ENCODE measurements around the gene LDB2.
"Not testable (repeated sequence)": the region's sequence is repeated elsewhere in the genome, so short reads cannot be mapped to it uniquely, and the experiment has no call there.

Gene LDB2

GRCh38 chr4:16897991-16898827 is at the start of gene LDB2:
Gene LDB2 (minus strand): TSS chr4:16898645.
- DNase-seq (ENCODE audit: low read depth): peak; percentile 50
- H3K4me3 ChIP-seq (ENCODE audit: low read length): peak within 1 kb of the TSS; percentile 54
- TF ChIP-seq, protein P1, sequence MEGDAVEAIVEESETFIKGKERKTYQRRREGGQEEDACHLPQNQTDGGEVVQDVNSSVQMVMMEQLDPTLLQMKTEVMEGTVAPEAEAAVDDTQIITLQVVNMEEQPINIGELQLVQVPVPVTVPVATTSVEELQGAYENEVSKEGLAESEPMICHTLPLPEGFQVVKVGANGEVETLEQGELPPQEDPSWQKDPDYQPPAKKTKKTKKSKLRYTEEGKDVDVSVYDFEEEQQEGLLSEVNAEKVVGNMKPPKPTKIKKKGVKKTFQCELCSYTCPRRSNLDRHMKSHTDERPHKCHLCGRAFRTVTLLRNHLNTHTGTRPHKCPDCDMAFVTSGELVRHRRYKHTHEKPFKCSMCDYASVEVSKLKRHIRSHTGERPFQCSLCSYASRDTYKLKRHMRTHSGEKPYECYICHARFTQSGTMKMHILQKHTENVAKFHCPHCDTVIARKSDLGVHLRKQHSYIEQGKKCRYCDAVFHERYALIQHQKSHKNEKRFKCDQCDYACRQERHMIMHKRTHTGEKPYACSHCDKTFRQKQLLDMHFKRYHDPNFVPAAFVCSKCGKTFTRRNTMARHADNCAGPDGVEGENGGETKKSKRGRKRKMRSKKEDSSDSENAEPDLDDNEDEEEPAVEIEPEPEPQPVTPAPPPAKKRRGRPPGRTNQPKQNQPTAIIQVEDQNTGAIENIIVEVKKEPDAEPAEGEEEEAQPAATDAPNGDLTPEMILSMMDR (conservative IDR thresholded peaks at IDR 0.05; ENCODE audit: low read depth, low read length): no peak

GRCh38 chr4:16942491-16942890 is 44.0 kb upstream of the LDB2 start:
- TF ChIP-seq, protein P1 (conservative IDR thresholded peaks at IDR 0.05; ENCODE audit: low read depth, low read length): no peak
- no peak for DNase-seq (ENCODE audit: low read depth)

DNA sequence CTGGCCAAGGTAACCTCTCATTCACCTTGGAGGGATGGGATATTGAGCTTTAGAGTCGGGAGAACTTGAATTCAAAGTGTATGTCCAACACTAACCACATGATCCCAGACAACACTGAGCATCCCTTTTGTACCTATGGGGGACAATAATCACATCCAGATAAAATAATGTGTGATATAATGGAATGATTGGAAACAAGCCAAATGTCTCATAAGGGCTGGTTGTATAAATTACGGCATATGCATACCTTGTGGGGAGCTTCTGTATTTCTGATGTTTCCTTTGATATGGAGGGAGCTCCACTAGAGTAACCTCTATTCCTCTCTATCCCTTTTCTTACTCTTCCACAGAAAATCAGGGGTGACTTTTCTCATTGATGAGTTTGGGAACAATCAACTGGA is 40.7 kb upstream of the LDB2 start:
- TF ChIP-seq, protein P1 (conservative IDR thresholded peaks at IDR 0.05; ENCODE audit: low read depth, low read length): no peak
- no peak for DNase-seq (ENCODE audit: low read depth)
- H3K4me3 ChIP-seq (ENCODE audit: low read length): no peak overlapping the region

More at GRCh38 chr4:16942491-16942890, 44.0 kb upstream of the LDB2 start:
- H3K4me3 ChIP-seq (ENCODE audit: low read length): no peak overlapping the region

DNA sequence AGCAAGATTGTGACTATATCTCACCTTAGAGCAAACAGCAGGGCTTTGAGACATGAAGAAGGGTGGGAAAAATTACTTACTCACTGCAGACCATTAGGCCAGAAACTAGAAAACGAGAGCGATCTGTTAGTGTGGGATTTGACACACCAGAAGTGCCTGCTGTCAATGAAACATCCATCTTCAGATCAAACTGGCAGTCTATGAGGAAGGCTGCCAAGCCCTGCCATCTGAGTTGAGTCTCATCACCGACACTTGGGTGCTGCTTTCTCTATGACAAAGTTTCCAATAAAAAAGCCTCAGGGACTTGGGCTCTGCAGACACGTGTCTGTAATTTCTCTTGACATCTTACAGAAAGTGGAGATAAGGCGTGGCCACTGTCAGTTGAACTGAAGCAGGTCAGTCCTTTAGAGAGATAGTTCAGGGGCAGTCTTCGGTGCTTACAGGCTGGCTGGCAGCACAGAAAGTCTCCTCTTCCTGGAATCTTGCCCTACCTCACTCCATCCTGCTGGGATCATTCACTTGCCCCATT is 40.1 kb upstream of the LDB2 start:
- DNase-seq (ENCODE audit: low read depth): no peak
- no peak overlapping the region for H3K4me3 ChIP-seq (ENCODE audit: low read length)
- TF ChIP-seq, protein P1 (conservative IDR thresholded peaks at IDR 0.05; ENCODE audit: low read depth, low read length): no peak

GRCh38 chr4:16931339-16932305 is 33.2 kb upstream of the LDB2 start:
- no peak overlapping the region for H3K4me3 ChIP-seq (ENCODE audit: low read length)
- DNase-seq (ENCODE audit: low read depth): no peak
- TF ChIP-seq, protein P1 (conservative IDR thresholded peaks at IDR 0.05; ENCODE audit: low read depth, low read length): no peak

DNA sequence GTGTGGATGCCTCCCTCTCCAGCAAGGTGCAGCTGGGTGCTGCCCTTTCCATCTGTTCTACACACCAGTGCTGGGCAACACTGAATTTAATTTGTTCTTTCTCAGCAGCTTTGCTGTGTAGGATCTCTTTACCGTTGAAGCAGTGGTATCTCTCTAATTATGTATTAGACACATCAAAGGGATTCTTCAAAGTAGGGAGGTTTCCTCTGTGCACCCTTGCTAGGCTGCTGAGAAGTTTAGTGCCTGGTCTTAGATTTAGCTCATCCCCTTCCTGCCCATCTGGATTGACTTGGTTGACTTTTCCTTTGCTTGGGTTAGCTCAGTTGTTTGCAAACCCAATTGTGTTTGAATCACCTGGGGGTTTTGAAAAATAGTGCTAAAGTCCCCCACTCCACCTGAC is 27.8 kb upstream of the LDB2 start:
- H3K4me3 ChIP-seq (ENCODE audit: low read length): no peak overlapping the region
- TF ChIP-seq, protein P1 (conservative IDR thresholded peaks at IDR 0.05; ENCODE audit: low read depth, low read length): no peak
- DNase-seq (ENCODE audit: low read depth): no peak

DNA sequence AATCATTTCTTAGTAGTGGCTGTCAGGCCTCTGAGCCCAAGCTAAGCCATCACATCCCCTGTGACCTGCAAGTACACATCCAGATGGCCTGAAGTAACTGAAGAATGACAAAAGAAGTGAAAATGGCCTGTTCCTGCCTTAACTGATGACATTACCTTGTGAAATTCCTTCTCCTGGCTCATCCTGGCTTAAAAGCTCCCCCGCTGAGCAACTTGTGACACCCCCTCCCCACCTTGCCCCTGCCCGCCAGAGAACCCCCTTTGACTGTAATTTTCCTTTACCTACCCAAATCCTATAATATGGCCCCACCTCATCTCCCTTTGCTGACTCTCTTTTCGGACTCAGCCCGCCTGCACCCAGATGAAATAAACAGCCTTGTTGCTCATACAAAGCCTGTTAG is 20.3 kb upstream of the LDB2 start:
- not testable (repeated sequence) for DNase-seq (ENCODE audit: low read depth); H3K4me3 ChIP-seq (ENCODE audit: low read length)
